HL-60 (cell line): ENCODE data around the gene GNG11.

Source experiments
- DNase-seq, 2 experiments: peaks; one replicate each; pipeline ENCODE4 v3.0.0-alpha.2; 2010 to 2020; ENCODE audit warnings: low read depth in 1 of 2, low spot score in 1 of 2
- H3K27ac ChIP-seq: fragments of 250-450 bp; sonication (Bioruptor Pico); replicated peaks from 2 replicates; pipeline ENCODE4 v1.5.1; 2020; ENCODE audit warnings: mild to moderate bottlenecking, moderate library complexity
- H3K27me3 ChIP-seq: fragments of 250-450 bp; sonication (Bioruptor Pico); 2 replicates; pipeline ENCODE4 v1.5.1; 2021; ENCODE audit warnings: mild to moderate bottlenecking, moderate library complexity; ENCODE audit not compliant: insufficient read depth, poor library complexity, severe bottlenecking
- H3K4me3 ChIP-seq: replicated peaks from 2 replicates; pipeline ENCODE4 v1.5.1; 2011; ENCODE audit warnings: mild to moderate bottlenecking, control low read depth, low read length; ENCODE audit not compliant: insufficient read depth
- GABPA ChIP-seq: IDR thresholded peaks from 2 replicates; pipeline ENCODE4 v1.6.1; 2012; ENCODE audit warnings: low read depth
- POLR2AphosphoS5 ChIP-seq: IDR thresholded peaks from 2 replicates; pipeline ENCODE4 v1.6.1; 2012; ENCODE audit warnings: low read depth
- SPI1 ChIP-seq: IDR thresholded peaks from 2 replicates; pipeline ENCODE4 v1.6.1; 2012; ENCODE audit warnings: low read depth, mild to moderate bottlenecking, borderline replicate concordance
- TF ChIP-seq, protein P1 (sequence below): IDR thresholded peaks from 2 replicates; pipeline ENCODE4 v1.6.1; 2012; ENCODE audit warnings: low read depth; ENCODE audit not compliant: insufficient replicate concordance
- TF ChIP-seq, protein P2 (sequence below): IDR thresholded peaks from one replicate; pipeline ENCODE4 v1.5.1; 2011; ENCODE audit warnings: low read length, control low read depth, inconsistent platforms; ENCODE audit not compliant: insufficient read depth

Gene GNG11

DNA sequence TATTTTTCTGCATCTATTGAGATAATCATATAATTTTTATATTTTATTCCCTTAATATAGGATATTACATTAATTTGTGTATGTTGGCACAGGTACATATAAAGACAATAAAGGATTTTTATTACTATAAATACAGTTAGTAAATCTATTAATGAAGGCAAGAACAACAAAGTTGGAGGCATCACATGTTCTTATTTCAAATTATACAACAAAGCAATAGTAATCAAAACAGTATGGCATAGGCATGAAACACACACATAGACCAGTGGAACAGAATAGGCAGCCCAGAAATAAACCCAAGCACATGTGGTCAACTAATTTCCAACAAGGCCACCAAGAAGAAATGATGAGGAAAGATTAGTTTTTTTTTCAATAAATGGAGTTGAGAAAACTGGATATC, 42.2 kb upstream of the GNG11 start:
- no peak for DNase-seq
- Histone ChIP-seq H3K4me3 (no peak overlapping the region), H3K27me3 (no peaks in the 10 kb centered on the region), H3K27ac (no peak overlapping the region)
- TF ChIP-seq, protein P1, sequence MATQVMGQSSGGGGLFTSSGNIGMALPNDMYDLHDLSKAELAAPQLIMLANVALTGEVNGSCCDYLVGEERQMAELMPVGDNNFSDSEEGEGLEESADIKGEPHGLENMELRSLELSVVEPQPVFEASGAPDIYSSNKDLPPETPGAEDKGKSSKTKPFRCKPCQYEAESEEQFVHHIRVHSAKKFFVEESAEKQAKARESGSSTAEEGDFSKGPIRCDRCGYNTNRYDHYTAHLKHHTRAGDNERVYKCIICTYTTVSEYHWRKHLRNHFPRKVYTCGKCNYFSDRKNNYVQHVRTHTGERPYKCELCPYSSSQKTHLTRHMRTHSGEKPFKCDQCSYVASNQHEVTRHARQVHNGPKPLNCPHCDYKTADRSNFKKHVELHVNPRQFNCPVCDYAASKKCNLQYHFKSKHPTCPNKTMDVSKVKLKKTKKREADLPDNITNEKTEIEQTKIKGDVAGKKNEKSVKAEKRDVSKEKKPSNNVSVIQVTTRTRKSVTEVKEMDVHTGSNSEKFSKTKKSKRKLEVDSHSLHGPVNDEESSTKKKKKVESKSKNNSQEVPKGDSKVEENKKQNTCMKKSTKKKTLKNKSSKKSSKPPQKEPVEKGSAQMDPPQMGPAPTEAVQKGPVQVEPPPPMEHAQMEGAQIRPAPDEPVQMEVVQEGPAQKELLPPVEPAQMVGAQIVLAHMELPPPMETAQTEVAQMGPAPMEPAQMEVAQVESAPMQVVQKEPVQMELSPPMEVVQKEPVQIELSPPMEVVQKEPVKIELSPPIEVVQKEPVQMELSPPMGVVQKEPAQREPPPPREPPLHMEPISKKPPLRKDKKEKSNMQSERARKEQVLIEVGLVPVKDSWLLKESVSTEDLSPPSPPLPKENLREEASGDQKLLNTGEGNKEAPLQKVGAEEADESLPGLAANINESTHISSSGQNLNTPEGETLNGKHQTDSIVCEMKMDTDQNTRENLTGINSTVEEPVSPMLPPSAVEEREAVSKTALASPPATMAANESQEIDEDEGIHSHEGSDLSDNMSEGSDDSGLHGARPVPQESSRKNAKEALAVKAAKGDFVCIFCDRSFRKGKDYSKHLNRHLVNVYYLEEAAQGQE: no peak
- no peak for TF ChIP-seq GABPA
- no peak for TF ChIP-seq POLR2AphosphoS5
- TF ChIP-seq, protein P2, sequence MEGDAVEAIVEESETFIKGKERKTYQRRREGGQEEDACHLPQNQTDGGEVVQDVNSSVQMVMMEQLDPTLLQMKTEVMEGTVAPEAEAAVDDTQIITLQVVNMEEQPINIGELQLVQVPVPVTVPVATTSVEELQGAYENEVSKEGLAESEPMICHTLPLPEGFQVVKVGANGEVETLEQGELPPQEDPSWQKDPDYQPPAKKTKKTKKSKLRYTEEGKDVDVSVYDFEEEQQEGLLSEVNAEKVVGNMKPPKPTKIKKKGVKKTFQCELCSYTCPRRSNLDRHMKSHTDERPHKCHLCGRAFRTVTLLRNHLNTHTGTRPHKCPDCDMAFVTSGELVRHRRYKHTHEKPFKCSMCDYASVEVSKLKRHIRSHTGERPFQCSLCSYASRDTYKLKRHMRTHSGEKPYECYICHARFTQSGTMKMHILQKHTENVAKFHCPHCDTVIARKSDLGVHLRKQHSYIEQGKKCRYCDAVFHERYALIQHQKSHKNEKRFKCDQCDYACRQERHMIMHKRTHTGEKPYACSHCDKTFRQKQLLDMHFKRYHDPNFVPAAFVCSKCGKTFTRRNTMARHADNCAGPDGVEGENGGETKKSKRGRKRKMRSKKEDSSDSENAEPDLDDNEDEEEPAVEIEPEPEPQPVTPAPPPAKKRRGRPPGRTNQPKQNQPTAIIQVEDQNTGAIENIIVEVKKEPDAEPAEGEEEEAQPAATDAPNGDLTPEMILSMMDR: no peak
- TF ChIP-seq SPI1: no peak

- DNase-seq: no peak
- Histone ChIP-seq H3K27me3 (no peaks in the 10 kb centered on the region), H3K27ac (no peak overlapping the region), H3K4me3 (no peak overlapping the region)
- TF ChIP-seq GABPA (no peak), SPI1 (no peak), POLR2AphosphoS5 (no peak)
- TF ChIP-seq, protein P1: no peak
- TF ChIP-seq, protein P2: no peak
Measured at GRCh38 chr7:93882468-93882867, 39.1 kb upstream of the GNG11 start.

- DNase-seq: no peak
- H3K27ac ChIP-seq: no peak overlapping the region
- no peaks in the 10 kb centered on the region for H3K27me3 ChIP-seq
- TF ChIP-seq, protein P2: no peak
- TF ChIP-seq POLR2AphosphoS5: no peak
- no peak for TF ChIP-seq GABPA
- TF ChIP-seq, protein P1: no peak
- TF ChIP-seq SPI1: no peak
- H3K4me3 ChIP-seq: no peak overlapping the region
Measured at GRCh38 chr7:93883078-93883916, 38.2 kb upstream of the GNG11 start.
